OCI-LY7 (cell line): ENCODE results near the gene SCART1. TPM values are rescaled to one million over a fixed set of nuclear protein-coding genes. Genes with fewer than 3 reads are reported as not detected.

Experiments
- BruUV-seq: library from RNA; stranded (reverse); fragments of 400-500 nt; replicated peaks from 2 replicates; lab custom pipeline; 2021; lab: Mats Ljungman, UMichigan
- CTCF ChIA-PET: fragments of 300-600 bp; sonication (Branson Sonifier 250); formaldehyde crosslinking; loops from one replicate; lab custom pipeline; 2022; ENCODE audit warnings: antibody characterized with exemption; ENCODE audit not compliant: unreplicated experiment; lab: Charles Lee
- POLR2A ChIA-PET: fragments of 300-600 bp; sonication (Branson Sonifier 250); formaldehyde crosslinking; loops from one replicate; lab custom pipeline; 2022; ENCODE audit warnings: antibody characterized with exemption; lab: Charles Lee
- DNase-seq: peaks from one replicate; pipeline ENCODE4 v3.0.0-alpha.2; 2015; ENCODE audit warnings: low spot score
- H2AFZ ChIP-seq: fragments of 200-600 bp; sonication (generic), shearing (Covaris generic); 2 replicates; pipeline ENCODE4 v1.6.1; 2014; ENCODE audit warnings: mild to moderate bottlenecking, antibody characterized with exemption, low read length, moderate library complexity
- H3K27ac ChIP-seq: fragments of 200-600 bp; sonication (generic); 2 replicates; pipeline ENCODE4 v1.5.1; 2014; ENCODE audit warnings: mixed run types, low read depth, mild to moderate bottlenecking, moderate library complexity, low read length, inconsistent platforms; ENCODE audit not compliant: poor library complexity, severe bottlenecking
- H3K36me3 ChIP-seq: fragments of 200-600 bp; sonication (generic); 2 replicates; pipeline ENCODE4 v1.6.1; 2014; ENCODE audit warnings: mild to moderate bottlenecking, antibody characterized with exemption, low read length, moderate library complexity, mixed read lengths; ENCODE audit not compliant: insufficient read depth
- H3K4me1 ChIP-seq: fragments of 200-600 bp; sonication (generic); 2 replicates; pipeline ENCODE4 v1.5.1; 2014; ENCODE audit warnings: mild to moderate bottlenecking, low read length; ENCODE audit not compliant: insufficient read depth, poor library complexity, severe bottlenecking
- H3K4me2 ChIP-seq: fragments of 200-600 bp; sonication (generic); 2 replicates; pipeline ENCODE4 v1.6.1; 2014; ENCODE audit warnings: mild to moderate bottlenecking, low read length
- H3K4me3 ChIP-seq: fragments of 200-600 bp; sonication (generic); 2 replicates; pipeline ENCODE4 v1.5.1; 2014; ENCODE audit warnings: mild to moderate bottlenecking, low read depth, low read length; ENCODE audit not compliant: poor library complexity, severe bottlenecking
- H3K79me2 ChIP-seq: fragments of 200-600 bp; sonication (generic); 2 replicates; pipeline ENCODE4 v1.6.1; 2016; ENCODE audit warnings: low read depth, mild to moderate bottlenecking, low read length, moderate library complexity, mixed read lengths; ENCODE audit not compliant: insufficient read depth
- H3K9me2 ChIP-seq: fragments of 200-600 bp; sonication (generic); 2 replicates; pipeline ENCODE4 v1.6.1; 2016; ENCODE audit warnings: mild to moderate bottlenecking, low read length, mixed read lengths; ENCODE audit not compliant: insufficient read depth
- H3K9me3 ChIP-seq: fragments of 200-600 bp; sonication (generic); 2 replicates; pipeline ENCODE4 v1.6.1; 2014; ENCODE audit warnings: mild to moderate bottlenecking, mixed run types, low read length, mixed read lengths
- H4K20me1 ChIP-seq: fragments of 200-600 bp; sonication (generic); 2 replicates; pipeline ENCODE4 v1.6.1; 2014; ENCODE audit warnings: mild to moderate bottlenecking, antibody characterized with exemption, low read length, moderate library complexity, mixed read lengths; ENCODE audit not compliant: insufficient read depth
- CTCF ChIP-seq: fragments of 200-600 bp; sonication (generic); conservative IDR thresholded peaks from 2 replicates; pipeline ENCODE4 v1.5.1; 2014; ENCODE audit warnings: mild to moderate bottlenecking, antibody characterized with exemption, low read length, moderate library complexity, mixed read lengths
- EZH2phosphoT487 ChIP-seq: fragments of 200-600 bp; sonication (generic); IDR thresholded peaks from 2 replicates; pipeline ENCODE4 v1.6.1; 2018; ENCODE audit warnings: low read depth, borderline replicate concordance, mild to moderate bottlenecking, mixed run types, antibody characterized with exemption, low read length, moderate library complexity, mixed read lengths
- intact Hi-C: fragments of 100-400 bp; cut with micrococcal nuclease; formaldehyde crosslinking; loops from one replicate; pipeline ENCODE4 v1.10.0; 2022; ENCODE audit not compliant: unreplicated experiment
- total RNA-seq, 2 experiments: library from RNA; depleted of rRNA in 1 of 2; stranded (reverse); fragments of >200 nt in 1 of 2; shearing (Covaris generic) in 1 of 2; gene quantifications; 2 replicates each; pipeline ENCODE4 v1.2.3, GENCODE V29; 2014 to 2022

SCART1 gene
- total RNA-seq, 2 experiments from 2014 or later: 10.0 to 10.9 TPM

- intact Hi-C loops: no loop called here
- no peaks in the 10 kb centered on the region for H3K9me3 ChIP-seq
- no peaks in the 10 kb centered on the region for H3K4me1 ChIP-seq
- TF ChIP-seq CTCF: no peak
- TF ChIP-seq EZH2phosphoT487: no peak
- H3K79me2 ChIP-seq: no peaks in the 10 kb centered on the region
- POLR2A ChIA-PET: no interaction called here
- no peak for DNase-seq
- H3K4me2 ChIP-seq: no peak overlapping the region
- H4K20me1 ChIP-seq: no peaks in the 10 kb centered on the region
- no peak overlapping the region for H3K4me3 ChIP-seq
- CTCF ChIA-PET: no interaction called here
- H3K27ac ChIP-seq: no peak overlapping the region
- no peaks in the 10 kb centered on the region for H3K36me3 ChIP-seq
- H2AFZ ChIP-seq: no peak overlapping the region
- BruUV-seq: no TSS peak
- no peaks in the 10 kb centered on the region for H3K9me2 ChIP-seq
Measured at GRCh38 chr10:133471300-133472109, 17.8 kb downstream of the SCART1 start.

- Histone ChIP-seq H3K9me2 (no peaks in the 10 kb centered on the region), H3K9me3 (no peaks in the 10 kb centered on the region), H3K36me3 (no peaks in the 10 kb centered on the region), H3K27ac (no peak overlapping the region), H2AFZ (no peak overlapping the region), H3K4me2 (no peak overlapping the region), H3K79me2 (no peaks in the 10 kb centered on the region), H3K4me1 (no peaks in the 10 kb centered on the region), H3K4me3 (no peak overlapping the region), H4K20me1 (no peaks in the 10 kb centered on the region)
- no peak for DNase-seq
- ChIA-PET POLR2A (no interaction called here), CTCF (no interaction called here)
- TF ChIP-seq EZH2phosphoT487: no peak
- TF ChIP-seq CTCF: no peak
- intact Hi-C loops: no loop called here
- no TSS peak for BruUV-seq
Measured at GRCh38 chr10:133473270-133473669, 19.5 kb downstream of the SCART1 start.

- DNase-seq: no peak
- no peak overlapping the region for H3K27ac ChIP-seq
- ChIA-PET CTCF (no interaction called here), POLR2A (no interaction called here)
- no peaks in the 10 kb centered on the region for H4K20me1 ChIP-seq
- BruUV-seq: no TSS peak
- no peak for TF ChIP-seq CTCF
- no peak for TF ChIP-seq EZH2phosphoT487
- no peaks in the 10 kb centered on the region for H3K9me2 ChIP-seq
- intact Hi-C loops: no loop called here
- no peaks in the 10 kb centered on the region for H3K9me3 ChIP-seq
- no peak overlapping the region for H2AFZ ChIP-seq
- no peak overlapping the region for H3K4me3 ChIP-seq
- H3K36me3 ChIP-seq: no peaks in the 10 kb centered on the region
- no peaks in the 10 kb centered on the region for H3K79me2 ChIP-seq
- no peaks in the 10 kb centered on the region for H3K4me1 ChIP-seq
- no peak overlapping the region for H3K4me2 ChIP-seq
Measured at GRCh38 chr10:133474027-133474426, 20.3 kb downstream of the SCART1 start.
